Measurements from ENCODE around the gene PRKCD. TPM values are rescaled to one million over a fixed set of nuclear protein-coding genes. Genes with fewer than 3 reads are reported as not detected.

The PRKCD gene
- total RNA-seq, 1 experiment from 2014 or later: 25.2 TPM

- H3K4me3 Mint-ChIP-seq (ENCODE audit: low read depth, unreplicated experiment): no peak overlapping the region
- H3K36me3 Mint-ChIP-seq (ENCODE audit: insufficient read depth, unreplicated experiment): peaks cover 16% of the 10 kb centered on the region
- H3K4me1 Mint-ChIP-seq (ENCODE audit: low read depth, unreplicated experiment): peaks cover 7% of the 10 kb centered on the region
- H3K27me3 Mint-ChIP-seq (ENCODE audit: unreplicated experiment): no peaks in the 10 kb centered on the region
- intact Hi-C loops (cut with micrococcal nuclease; ENCODE audit: unreplicated experiment): no loop called here
- CTCF ChIA-PET: no interaction called here
- DNase-seq: no peak
- no TSS peak for BruUV-seq (replicated peaks)
- TF ChIP-seq CTCF (IDR thresholded peaks at IDR 0.05; ENCODE audit: unreplicated experiment): no peak
- no peaks in the 10 kb centered on the region for H3K9me3 Mint-ChIP-seq (ENCODE audit: low read depth, unreplicated experiment)
- H3K27ac Mint-ChIP-seq (ENCODE audit: unreplicated experiment): no peak overlapping the region
These were observed 38.0 kb downstream of the PRKCD start for GRCh38 chr3:53198996-53199395.

DNA sequence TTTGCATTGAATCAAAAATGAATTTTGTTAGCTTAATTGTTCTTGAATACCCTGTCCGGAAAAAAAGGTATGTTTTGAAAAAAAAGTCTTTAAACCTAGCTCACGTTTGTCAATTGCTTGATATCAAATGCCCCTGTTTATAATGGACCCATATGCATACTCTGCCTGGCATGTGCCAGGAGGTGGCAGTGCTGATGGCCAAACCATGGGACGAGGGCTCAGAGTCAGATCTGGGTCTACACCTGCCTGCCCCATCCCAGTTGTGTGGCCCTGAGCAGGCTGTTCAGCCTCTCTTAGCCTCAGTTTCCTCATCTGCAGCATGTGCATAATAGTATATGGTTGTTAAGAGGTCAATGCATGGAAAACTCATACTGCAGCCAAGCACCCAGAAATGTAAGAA is 38.8 kb downstream of the PRKCD start:
- intact Hi-C loops (cut with micrococcal nuclease; ENCODE audit: unreplicated experiment): no loop called here
- Mint-ChIP-seq H3K27me3 (ENCODE audit: unreplicated experiment) (no peaks in the 10 kb centered on the region), H3K4me3 (ENCODE audit: low read depth, unreplicated experiment) (no peak overlapping the region), H3K36me3 (ENCODE audit: insufficient read depth, unreplicated experiment) (peaks cover 15% of the 10 kb centered on the region), H3K4me1 (ENCODE audit: low read depth, unreplicated experiment) (peaks cover 7% of the 10 kb centered on the region), H3K27ac (ENCODE audit: unreplicated experiment) (no peak overlapping the region), H3K9me3 (ENCODE audit: low read depth, unreplicated experiment) (no peaks in the 10 kb centered on the region)
- CTCF ChIA-PET: no interaction called here
- BruUV-seq (replicated peaks): no TSS peak
- no peak for TF ChIP-seq CTCF (IDR thresholded peaks at IDR 0.05; ENCODE audit: unreplicated experiment)
- DNase-seq: no peak

- no peaks in the 10 kb centered on the region for H3K9me3 Mint-ChIP-seq (ENCODE audit: low read depth, unreplicated experiment)
- CTCF ChIA-PET: no interaction called here
- H3K4me1 Mint-ChIP-seq (ENCODE audit: low read depth, unreplicated experiment): no peaks in the 10 kb centered on the region
- H3K4me3 Mint-ChIP-seq (ENCODE audit: low read depth, unreplicated experiment): no peak overlapping the region
- no peak overlapping the region for H3K27ac Mint-ChIP-seq (ENCODE audit: unreplicated experiment)
- intact Hi-C loops (cut with micrococcal nuclease; ENCODE audit: unreplicated experiment): no loop called here
- no TSS peak for BruUV-seq (replicated peaks)
- H3K27me3 Mint-ChIP-seq (ENCODE audit: unreplicated experiment): no peaks in the 10 kb centered on the region
- DNase-seq: no peak
- peaks cover 6% of the 10 kb centered on the region for H3K36me3 Mint-ChIP-seq (ENCODE audit: insufficient read depth, unreplicated experiment)
- no peak for TF ChIP-seq CTCF (IDR thresholded peaks at IDR 0.05; ENCODE audit: unreplicated experiment)
These were observed 39.8 kb downstream of the PRKCD start for GRCh38 chr3:53200501-53201498.

DNA sequence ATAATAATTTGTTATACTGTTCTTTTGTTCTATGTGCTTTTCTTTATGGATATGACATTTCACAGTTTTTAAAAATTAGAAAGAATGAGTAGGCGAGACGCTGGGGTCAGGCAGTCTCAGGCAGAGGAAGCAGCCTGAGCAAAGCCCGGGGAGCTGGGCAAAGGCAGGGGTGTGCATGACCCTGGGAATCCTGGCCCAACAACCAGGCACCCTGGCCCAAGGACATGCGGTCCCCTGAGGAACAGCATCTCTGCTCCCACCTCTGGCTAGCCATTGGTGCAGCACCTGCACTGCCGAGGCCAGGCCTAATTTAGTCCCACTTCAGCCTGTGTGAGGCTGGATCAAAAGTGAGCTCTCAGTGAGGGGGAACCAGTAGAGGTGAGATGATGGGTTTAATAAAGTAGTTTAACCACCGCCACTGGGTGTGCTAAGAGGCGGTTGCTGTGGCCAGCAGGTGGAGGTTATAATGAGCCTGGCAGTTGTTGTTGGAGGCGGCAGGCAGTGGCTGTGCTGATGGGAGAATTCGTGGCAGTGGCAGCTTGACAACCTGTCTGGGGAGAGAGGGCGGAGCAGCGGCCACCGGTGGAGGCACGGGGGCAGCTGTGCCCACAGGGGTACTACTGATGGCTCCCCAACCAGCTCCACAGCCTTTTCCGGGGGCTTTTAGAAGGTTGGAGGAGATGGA is 41.5 kb downstream of the PRKCD start:
- DNase-seq: no peak
- Mint-ChIP-seq H3K4me3 (ENCODE audit: low read depth, unreplicated experiment) (no peak overlapping the region), H3K27ac (ENCODE audit: unreplicated experiment) (no peak overlapping the region), H3K27me3 (ENCODE audit: unreplicated experiment) (no peaks in the 10 kb centered on the region), H3K9me3 (ENCODE audit: low read depth, unreplicated experiment) (no peaks in the 10 kb centered on the region), H3K4me1 (ENCODE audit: low read depth, unreplicated experiment) (no peaks in the 10 kb centered on the region), H3K36me3 (ENCODE audit: insufficient read depth, unreplicated experiment) (peaks cover 6% of the 10 kb centered on the region)
- TF ChIP-seq CTCF (IDR thresholded peaks at IDR 0.05; ENCODE audit: unreplicated experiment): no peak
- CTCF ChIA-PET: no interaction called here
- no TSS peak for BruUV-seq (replicated peaks)
- intact Hi-C loops (cut with micrococcal nuclease; ENCODE audit: unreplicated experiment): no loop called here
